GM12864 (cell line): ENCODE measurements around the gene GALNT17.

ENCODE experiments used
- DNase-seq: peaks from one replicate; pipeline ENCODE4 v3.0.0-alpha.2; 2011; ENCODE audit warnings: low read depth
- H3K4me3 ChIP-seq: 2 replicates; pipeline ENCODE4 v1.5.1; 2011; ENCODE audit warnings: mild to moderate bottlenecking, low read depth, low read length, control low read depth
- CTCF ChIP-seq: IDR thresholded peaks from 2 replicates; pipeline ENCODE4 v1.5.1; 2011; ENCODE audit warnings: low read depth, mild to moderate bottlenecking, moderate library complexity, low read length, control low read depth, inconsistent platforms; ENCODE audit errors: missing control alignments

Gene GALNT17

DNA sequence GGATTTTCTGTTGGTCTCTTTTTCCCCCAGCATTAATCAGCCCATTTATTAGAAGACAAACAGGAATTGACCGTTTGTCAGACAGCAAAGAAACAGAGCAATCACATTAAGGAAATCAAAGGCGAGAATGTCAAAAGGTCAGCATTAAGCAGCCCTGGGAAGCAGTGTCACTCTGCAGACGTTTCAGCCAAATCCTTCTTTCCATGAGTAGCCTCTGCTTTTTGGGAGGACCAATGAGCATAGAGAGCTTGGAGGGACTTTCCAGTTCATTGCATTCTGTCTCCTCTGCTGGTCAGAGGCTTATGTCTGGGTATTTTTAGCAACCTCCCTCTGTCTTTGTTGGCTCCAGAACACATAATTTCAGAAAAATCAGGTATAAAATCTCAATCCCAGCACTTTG is 481.4 kb downstream of the GALNT17 start:
- TF ChIP-seq CTCF = no peak
- H3K4me3 ChIP-seq = no peak overlapping the region
- no peak for DNase-seq

GRCh38 chr7:71615017-71615416 is 483.1 kb downstream of the GALNT17 start:
- DNase-seq = no peak
- H3K4me3 ChIP-seq = no peak overlapping the region
- no peak for TF ChIP-seq CTCF

DNA sequence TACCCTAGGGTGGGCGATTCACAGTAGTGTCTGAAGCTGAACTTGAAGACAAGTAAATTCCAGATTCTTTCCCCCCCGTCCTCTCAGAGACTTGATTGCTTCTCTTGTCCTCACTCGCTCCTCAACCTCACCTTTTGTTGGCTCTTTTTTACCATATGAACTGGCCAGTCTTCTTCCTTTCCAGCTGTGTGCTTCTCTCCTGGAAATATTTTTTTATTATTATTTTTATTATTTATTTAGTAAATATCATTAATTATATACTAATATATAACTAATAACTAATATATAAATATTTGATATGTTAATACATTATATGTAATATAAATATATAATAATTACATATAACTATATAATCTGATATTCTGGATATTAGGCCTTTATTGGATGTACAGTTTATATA is 484.3 kb downstream of the GALNT17 start:
- no peak for DNase-seq
- TF ChIP-seq CTCF = no peak
- H3K4me3 ChIP-seq = no peak overlapping the region

DNA sequence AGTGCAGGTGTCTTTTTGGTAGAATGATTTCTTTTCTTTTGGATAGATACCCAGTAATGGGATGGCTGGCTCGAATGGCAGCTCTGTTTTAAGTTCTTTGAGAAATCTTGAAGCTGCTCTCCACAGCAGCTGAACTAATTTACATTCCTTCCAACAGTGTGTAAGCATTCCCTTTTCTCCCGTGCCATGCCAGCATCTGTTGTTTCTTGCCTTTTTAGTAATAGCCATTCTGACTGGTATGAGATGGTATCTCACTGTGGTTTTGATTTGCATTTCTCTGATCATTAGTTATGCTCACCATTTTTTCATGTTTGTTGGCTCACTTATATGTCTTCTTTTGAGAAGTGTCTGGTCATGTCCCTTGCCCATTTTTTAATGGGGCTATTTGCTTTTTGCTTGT is 486.3 kb downstream of the GALNT17 start:
- DNase-seq = no peak
- no peak for TF ChIP-seq CTCF
- H3K4me3 ChIP-seq = no peak overlapping the region

DNA sequence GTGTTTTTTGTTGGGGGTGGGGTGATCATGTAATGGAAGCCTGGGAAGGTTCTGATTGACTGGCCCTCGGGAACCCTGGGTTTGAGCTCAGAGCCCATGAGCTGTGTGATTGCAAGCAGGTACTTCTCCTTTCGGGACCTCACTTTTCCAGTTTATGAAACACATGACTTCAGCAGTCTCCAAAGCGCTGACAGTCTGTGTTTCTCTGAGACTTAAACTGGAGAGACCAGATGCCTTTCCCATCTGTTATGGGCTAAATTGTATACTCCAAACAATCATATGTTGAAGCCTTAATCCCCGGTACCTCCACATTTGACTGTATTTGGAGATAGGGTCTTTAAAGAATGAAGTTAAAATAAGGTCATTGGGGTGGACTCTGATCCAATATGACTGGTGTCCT is 493.6 kb downstream of the GALNT17 start:
- no peak for DNase-seq
- no peak overlapping the region for H3K4me3 ChIP-seq
- no peak for TF ChIP-seq CTCF

DNA sequence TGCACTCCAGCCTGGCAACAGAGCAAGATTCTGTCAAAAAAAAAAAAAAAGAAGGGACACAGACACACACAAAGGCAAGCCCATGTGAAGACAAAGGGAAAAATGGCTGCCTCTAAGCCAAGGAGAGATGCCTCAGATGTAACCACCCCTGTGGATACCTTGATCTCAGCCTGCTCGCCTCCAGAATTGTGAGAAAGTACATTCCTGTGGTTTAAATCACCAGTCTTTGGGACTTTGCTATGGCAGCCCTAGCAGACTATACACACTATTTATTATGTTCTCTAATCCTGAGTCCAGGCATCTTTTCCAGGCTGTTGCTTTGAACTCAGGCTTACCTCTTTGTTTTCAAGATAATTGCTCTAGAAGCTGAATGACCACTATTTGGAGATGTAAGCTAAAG is 494.3 kb downstream of the GALNT17 start:
- no peak for DNase-seq

More for the DNA sequence above, 494.3 kb downstream of the GALNT17 start:
- no peak for TF ChIP-seq CTCF
- H3K4me3 ChIP-seq = no peak overlapping the region
